Eye (tissue), 1 donor: ENCODE results near the gene MCF2.
A peak's percentile ranks its signal among the peaks of the same experiment; 100 is the strongest.

ENCODE experiments used
- DNase-seq: peaks from one replicate; pipeline ENCODE4 v3.0.0-alpha.2; 2015

Gene MCF2

GRCh38 chrX:139596068-139596467 lies 111.9 kb downstream of the MCF2 start:
- no peak for DNase-seq

GRCh38 chrX:139585613-139586012 lies 122.4 kb downstream of the MCF2 start:
- DNase-seq, result no peak

GRCh38 chrX:139581068-139581467 lies 126.9 kb downstream of the MCF2 start:
- peak; percentile 0 for DNase-seq

GRCh38 chrX:139566981-139567380 lies 141.0 kb downstream of the MCF2 start:
- no peak for DNase-seq

- DNase-seq, result no peak
Measured at GRCh38 chrX:139563251-139563650, 144.7 kb downstream of the MCF2 start.

GRCh38 chrX:139560221-139560620 lies 147.7 kb downstream of the MCF2 start:
- no peak for DNase-seq

GRCh38 chrX:139559383-139560042 lies 148.5 kb downstream of the MCF2 start:
- peak; percentile 79 for DNase-seq

- no peak for DNase-seq
Measured at GRCh38 chrX:139554991-139555675, 152.8 kb downstream of the MCF2 start.

- DNase-seq, result no peak
Measured at GRCh38 chrX:139554376-139554775, 153.6 kb downstream of the MCF2 start.

- DNase-seq, result no peak
Measured at GRCh38 chrX:139544591-139544990, 163.4 kb downstream of the MCF2 start.

GRCh38 chrX:139543920-139544319 lies 164.0 kb downstream of the MCF2 start:
- DNase-seq, result no peak

- DNase-seq, result no peak
Measured at GRCh38 chrX:139542652-139543051, 165.3 kb downstream of the MCF2 start.

GRCh38 chrX:139538907-139539790 lies 168.8 kb downstream of the MCF2 start:
- no peak for DNase-seq

- DNase-seq, result no peak
Measured at GRCh38 chrX:139533444-139533843, 174.5 kb downstream of the MCF2 start.

- DNase-seq, result no peak
Measured at GRCh38 chrX:139532834-139533233, 175.1 kb downstream of the MCF2 start.
